ENCODE data around the gene LRRC4B.

GRCh38 chr19:50512112-50512998 lies 55.9 kb downstream of the LRRC4B start:
- no peak for TF ChIP-seq EZH2 (IDR thresholded peaks at IDR 0.05; ENCODE audit: insufficient read depth, low read length)
- no peak for TF ChIP-seq CTCF (IDR thresholded peaks at IDR 0.05; ENCODE audit: insufficient read depth, low read depth, low read length)

All from astrocyte (in vitro differentiated cells and primary cell).